ENCODE measurements around the gene PAIP2B.

- no peak for TF ChIP-seq CTCF (conservative IDR thresholded peaks at IDR 0.05; ENCODE audit: low read length)
- no peak for TF ChIP-seq EZH2phosphoT487 (IDR thresholded peaks at IDR 0.05; ENCODE audit: borderline replicate concordance, low read depth, low read length)
Observed at GRCh38 chr2:71269511-71270090, 42.7 kb upstream of the PAIP2B start.
